Right ventricle myocardium inferior (tissue), 1 donor: ENCODE results near the gene UNC13A. TPM values are rescaled to one million over a fixed set of nuclear protein-coding genes. Genes with fewer than 3 reads are reported as not detected.
"Not testable (repeated sequence)": the region's sequence is repeated elsewhere in the genome, so short reads cannot be mapped to it uniquely, and the experiment has no call there.

Source experiments
- ATAC-seq: fragments of 200-7000 bp; cut with Tn5 transposase; one replicate; pipeline ENCODE4 v1.9.1; 2020; ENCODE audit warnings: mild to moderate bottlenecking, moderate library complexity
- DNase-seq: peaks from one replicate; pipeline ENCODE4 v3.0.0; 2021; ENCODE audit errors: missing footprints
- intact Hi-C: fragments of 100-400 bp; cut with DNase I; formaldehyde crosslinking; loops from one replicate; pipeline ENCODE4 v1.11.0; 2022
- total RNA-seq: library from RNA; stranded (reverse); fragmentation: NEBNext Ultra II Directional; extraction: Animal tissue kit (Norgen Biotek cat#: 25700); gene quantifications from one replicate; pipeline ENCODE4 v1.2.1, GENCODE V29; 2021
- donor health status: DM: no; HTN: yes; CAD: no; lungs with severe emphysema.

UNC13A gene
- total RNA-seq, 1 donor from 2014 or later, result 0.03 TPM

DNA sequence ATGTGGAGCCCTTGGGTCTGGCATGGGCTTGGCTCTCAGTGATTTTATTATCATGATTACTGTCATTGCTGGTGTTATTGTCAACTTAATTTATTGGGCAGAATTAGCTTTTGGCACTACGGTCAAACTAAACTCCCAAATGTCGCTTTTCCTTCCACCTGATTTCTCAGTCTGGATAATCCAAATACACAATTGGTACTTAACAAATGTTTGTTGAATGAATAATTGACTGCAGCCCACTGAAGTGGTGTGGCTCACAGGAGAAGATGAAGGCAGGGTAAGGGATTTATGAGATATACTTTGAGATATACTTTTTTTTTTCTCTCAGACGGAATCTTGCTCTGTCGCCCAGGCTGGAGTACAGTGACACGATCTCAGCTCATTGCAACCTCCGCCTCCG lies 131.2 kb downstream of the UNC13A start:
- intact Hi-C loops, result loop anchor here (5.0 kb wide), 2 partner anchors 45 to 85 kb away; partner anchors contain the start of genes PGLS and SLC27A1

DNA sequence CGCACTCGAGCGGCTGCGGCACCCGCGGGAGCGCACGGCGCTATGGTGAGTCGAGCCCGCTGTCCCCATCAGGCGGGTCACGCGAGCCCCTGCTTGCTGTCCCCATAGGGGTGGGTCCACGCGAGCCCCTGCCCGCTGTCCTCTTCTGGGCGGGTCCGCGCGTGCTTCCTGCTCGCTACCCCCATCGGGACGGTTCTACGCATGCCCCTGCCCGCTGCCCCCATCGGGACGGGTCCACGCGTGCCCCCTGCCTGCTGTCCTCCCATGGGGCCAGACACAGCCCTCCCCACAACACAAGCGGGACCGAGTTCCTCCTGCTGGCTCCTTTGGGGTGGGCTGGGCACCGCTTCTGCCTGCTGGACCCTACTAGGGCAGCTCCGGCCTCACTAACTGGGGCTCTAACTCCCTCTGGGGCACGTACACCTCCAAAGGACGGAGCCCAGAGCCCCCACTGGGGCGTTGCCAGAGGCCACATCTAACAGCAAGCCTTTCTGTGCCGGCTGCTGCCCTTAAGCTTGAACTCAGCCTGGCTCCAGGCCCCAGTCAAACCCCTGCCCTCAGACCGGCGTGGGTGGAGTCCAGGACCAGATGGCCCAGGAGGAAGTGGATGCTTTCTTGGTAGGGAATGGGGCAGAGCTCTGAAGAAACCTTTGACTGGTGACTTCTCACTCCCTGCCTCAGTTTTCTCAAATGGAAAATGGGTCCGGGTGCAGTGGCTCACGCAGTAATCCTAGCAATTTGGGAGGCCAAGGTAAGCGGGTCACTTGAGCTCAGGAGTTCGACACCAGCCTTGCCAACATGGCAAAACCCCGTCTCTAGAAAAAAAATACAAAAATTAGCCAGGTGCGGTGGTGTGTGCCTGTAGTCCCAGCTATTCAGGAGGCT lies 132.0 kb downstream of the UNC13A start:
- peak; percentile 62 for ATAC-seq
- DNase-seq, result peak; percentile 85
- intact Hi-C loops, result loop anchor here (5.0 kb wide), 2 partner anchors 44 to 84 kb away; partner anchors contain the start of genes PGLS and SLC27A1

More for the DNA sequence above, 131.2 kb downstream of the UNC13A start:
- ATAC-seq (no peak), DNase-seq (no peak)

DNA sequence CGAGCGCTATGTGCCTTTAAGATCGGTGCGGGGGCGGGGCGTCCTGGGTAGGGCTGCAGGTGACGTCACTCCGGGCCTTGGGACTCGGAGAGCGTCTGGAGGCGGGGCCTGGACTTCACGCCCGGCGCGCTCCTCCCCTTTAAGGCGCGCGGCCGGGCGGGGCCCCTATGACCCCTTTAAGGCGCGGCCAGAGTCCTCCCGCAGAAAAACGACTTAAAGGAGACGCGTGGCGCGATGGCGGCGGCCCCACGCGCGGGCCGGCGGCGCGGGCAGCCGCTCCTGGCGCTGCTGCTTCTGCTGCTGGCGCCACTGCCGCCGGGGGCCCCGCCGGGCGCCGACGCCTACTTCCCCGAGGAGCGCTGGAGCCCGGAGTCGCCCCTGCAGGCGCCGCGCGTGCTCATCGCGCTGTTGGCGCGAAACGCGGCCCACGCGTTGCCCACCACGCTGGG lies 132.7 kb downstream of the UNC13A start, which contains the start of gene COLGALT1:
Gene COLGALT1 (plus strand): TSS at position 170 of the 449 bp plus-strand sequence. CDS start 65 bp downstream, at position 235.
- DNase-seq, result peak; percentile 100
- intact Hi-C loops, result loop anchor here (5.0 kb wide), 2 partner anchors 43 to 83 kb away; partner anchors contain the start of genes PGLS and SLC27A1
- ATAC-seq, result peak; percentile 97

GRCh38 chr19:17554968-17555479 lies 133.1 kb downstream of the UNC13A start:
- no peak for DNase-seq
- no peak for ATAC-seq
- intact Hi-C loops, result loop anchor here (5.0 kb wide), 2 partner anchors 43 to 83 kb away; partner anchors contain the start of genes PGLS and SLC27A1

DNA sequence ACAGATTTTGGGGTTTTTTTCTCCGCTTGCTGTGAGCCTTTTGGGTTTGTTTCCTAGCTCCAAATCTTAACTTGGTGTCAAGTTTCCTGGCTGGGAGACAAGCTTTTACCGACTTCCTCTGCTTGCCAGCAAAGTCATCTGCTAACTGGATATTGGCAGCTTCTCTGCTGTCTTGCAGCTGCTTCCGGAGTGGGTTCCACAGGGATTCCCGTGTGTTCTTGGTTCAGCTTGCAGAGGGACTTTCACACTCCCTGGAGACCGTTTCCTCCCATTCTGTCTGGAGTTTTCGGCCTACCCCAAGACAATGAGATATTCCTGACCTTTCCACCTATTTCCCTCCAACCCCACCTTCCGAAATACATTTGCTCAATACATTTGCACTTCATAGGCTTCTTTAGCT lies 134.9 kb downstream of the UNC13A start:
- DNase-seq (no peak), ATAC-seq (peak; percentile 45)
- intact Hi-C loops, result no loop called here

GRCh38 chr19:17552735-17553134 lies 135.4 kb downstream of the UNC13A start:
- ATAC-seq, intact Hi-C loops, DNase-seq: not testable (repeated sequence)

Other genes with a start within 250 kb of the UNC13A start
- gene TMEM221, start 239.7 kb downstream of the UNC13A start, total RNA-seq, result not detected
- not detected for gene NXNL1, start 227.4 kb downstream of the UNC13A start, total RNA-seq
- 66.2 TPM for gene SLC27A1, start 217.8 kb downstream of the UNC13A start, total RNA-seq
- 20.8 TPM for gene PGLS, start 176.7 kb downstream of the UNC13A start, total RNA-seq
- gene COLGALT1, start 132.7 kb downstream of the UNC13A start, total RNA-seq, result 35.5 TPM
- 26.0 TPM for gene MAP1S, start 31.1 kb upstream of the UNC13A start, total RNA-seq
- gene FCHO1, start 63.1 kb upstream of the UNC13A start, total RNA-seq, result 0.24 TPM
- not detected for gene B3GNT3, start 106.8 kb upstream of the UNC13A start, total RNA-seq
- not detected for gene INSL3, start 133.2 kb upstream of the UNC13A start, total RNA-seq
- gene JAK3, start 159.6 kb upstream of the UNC13A start, total RNA-seq, result 1.9 TPM
- gene RPL18A, start 171.6 kb upstream of the UNC13A start, total RNA-seq, result 860 TPM
- gene SLC5A5, start 183.6 kb upstream of the UNC13A start, total RNA-seq, result not detected
- gene CCDC124, start 244.7 kb upstream of the UNC13A start, total RNA-seq, result 85.9 TPM